ENCODE data around the gene RFNG. TPM values are rescaled to one million over a fixed set of nuclear protein-coding genes. Genes with fewer than 3 reads are reported as not detected.

RFNG gene
- total and polyA plus RNA-seq, 2 of the 4 experiments (the other 2 are of a cell fraction): 6.8 to 47.3 TPM

DNA sequence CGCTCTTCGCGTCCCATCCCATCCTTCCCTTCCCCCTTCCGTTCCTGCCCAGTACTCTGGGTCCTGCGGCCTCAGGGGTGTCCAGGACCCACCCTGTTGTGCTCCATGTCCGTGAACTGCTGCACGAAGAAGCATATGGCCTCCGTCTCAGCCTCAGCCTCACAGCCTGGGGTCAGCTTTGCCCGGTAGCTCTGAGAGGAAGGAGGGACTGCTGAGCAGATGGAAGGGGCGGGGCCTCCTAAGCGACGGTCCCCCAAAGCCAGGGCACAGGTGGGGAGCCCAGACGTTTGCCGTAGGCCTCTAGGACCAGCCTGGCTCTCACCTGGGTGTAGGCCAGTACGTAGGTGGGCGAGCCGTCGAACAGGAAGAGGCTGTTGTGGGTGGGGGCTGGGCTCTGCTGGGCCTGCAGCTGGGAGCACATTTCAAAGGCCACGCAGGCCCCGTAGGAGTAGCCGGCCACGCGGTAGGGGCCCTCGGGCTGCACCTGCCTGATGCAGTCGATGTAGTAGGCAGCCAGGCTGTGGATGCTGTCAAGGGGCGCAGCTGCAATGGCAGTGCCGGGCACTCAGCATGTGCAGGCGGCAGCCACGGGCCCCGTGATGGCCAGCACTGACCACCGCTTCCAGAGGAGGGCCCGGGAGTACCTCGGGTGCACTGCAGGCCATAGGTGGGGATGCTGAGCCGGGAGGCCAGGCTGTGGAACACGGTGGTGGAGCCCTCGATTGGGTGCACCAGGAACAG, 28.6 kb upstream of the RFNG start:
- Histone ChIP-seq H3K56ac (ENCODE audit: extremely low read depth, insufficient read depth, low read length) (no peak overlapping the region), H4K8ac (ENCODE audit: low read depth in 2 of 2, low read length in 2 of 2) (no peak overlapping the region), H2AK5ac (ENCODE audit: low read depth, low read length) (no peak overlapping the region), H3K4me1 (ENCODE audit: control insufficient read depth, insufficient read depth, low read length) (no peaks in the 10 kb centered on the region), H3K79me1 (ENCODE audit: low read depth in 1 of 2, low read length in 2 of 2) (no peaks in the 10 kb centered on the region), H4K5ac (ENCODE audit: low read depth, low read length) (no peak overlapping the region), H3K4me2 (ENCODE audit: low read depth, low read length) (no peak overlapping the region), H3K4me3 (ENCODE audit: insufficient read depth, low read depth, low read length) (no peak overlapping the region), H2BK15ac (ENCODE audit: low read depth, low read length) (no peak overlapping the region), H2AFZ (replicated peaks; ENCODE audit: low read length, poor library complexity) (peak overlapping the region; percentile 21), H3K9me1 (ENCODE audit: insufficient read depth, low read length) (no peaks in the 10 kb centered on the region), H3K27ac (ENCODE audit: insufficient read depth, low read length) (no peak overlapping the region), H3K36me3 (ENCODE audit: control insufficient read depth, insufficient read depth, low read length) (peaks cover 61% of the 10 kb centered on the region), H3K18ac (ENCODE audit: low read depth, low read length) (no peak overlapping the region), H4K91ac (ENCODE audit: insufficient read depth, low read depth, low read length) (no peak overlapping the region), H3K14ac (replicated peaks; ENCODE audit: low read depth, low read length) (no peak overlapping the region), H3K9me3 (ENCODE audit: control insufficient read depth, insufficient read depth, low read length) (no peaks in the 10 kb centered on the region), H4K20me1 (ENCODE audit: insufficient read depth, low read length) (no peaks in the 10 kb centered on the region; the same call in 1 of the 2 replicates), H2BK5ac (ENCODE audit: low read depth, low read length, poor library complexity, severe bottlenecking) (no peak overlapping the region), H3K9ac (ENCODE audit: low read depth, low read length) (no peak overlapping the region), H2AK9ac (replicated peaks; ENCODE audit: low read depth, low read length, poor library complexity) (no peak overlapping the region), H2BK120ac (ENCODE audit: low read depth, low read length) (no peak overlapping the region), H3K4ac (ENCODE audit: low read depth, low read length) (no peak overlapping the region), H3K27me3 (ENCODE audit: control insufficient read depth, insufficient read depth, low read length) (no peaks in the 10 kb centered on the region), H3K23ac (ENCODE audit: low read depth, low read length) (no peak overlapping the region), H2BK20ac (ENCODE audit: low read depth, low read length) (no peak overlapping the region)
- DNase-seq (no peak), ATAC-seq (ENCODE audit: low read depth) (no peak)
- no TSS peak for BruUV-seq (replicated peaks)
- POLR2A ChIA-PET (ENCODE audit: unreplicated experiment): no interaction called here
- in situ Hi-C loops (cut with MboI; ENCODE audit: low sequenced_read_pairs) (no loop called here), dilution Hi-C loops (cut with HindIII; ENCODE audit: low sequenced_read_pairs, unreplicated experiment) (no loop called here), intact Hi-C loops (cut with micrococcal nuclease) (no loop called here)
- CTCF ChIA-PET: no interaction called here
- 90% methylated on average over 22 of the region's 36 CpGs; no CpG with 5 or more reads in 1 of the 2 experiments for WGBS, 2 experiments (ENCODE audit: extremely low coverage in 2 of 2, insufficient read length in 1 of 2)
- TF ChIP-seq RCOR1 (IDR thresholded peaks at IDR 0.05; ENCODE audit: insufficient replicate concordance, low read length) (no peak), RAD21 (IDR thresholded peaks at IDR 0.05; ENCODE audit: low read length) (no peak), SMC3 (IDR thresholded peaks at IDR 0.05; ENCODE audit: low read depth, low read length) (no peak), FOS (IDR thresholded peaks at IDR 0.05; ENCODE audit: low read depth, low read length) (no peak), MXI1 (IDR thresholded peaks at IDR 0.05; ENCODE audit: borderline replicate concordance, low read depth, low read length) (no peak), CHD1 (IDR thresholded peaks at IDR 0.05; ENCODE audit: low read depth, low read length) (no peak)
- TF ChIP-seq, protein P1, sequence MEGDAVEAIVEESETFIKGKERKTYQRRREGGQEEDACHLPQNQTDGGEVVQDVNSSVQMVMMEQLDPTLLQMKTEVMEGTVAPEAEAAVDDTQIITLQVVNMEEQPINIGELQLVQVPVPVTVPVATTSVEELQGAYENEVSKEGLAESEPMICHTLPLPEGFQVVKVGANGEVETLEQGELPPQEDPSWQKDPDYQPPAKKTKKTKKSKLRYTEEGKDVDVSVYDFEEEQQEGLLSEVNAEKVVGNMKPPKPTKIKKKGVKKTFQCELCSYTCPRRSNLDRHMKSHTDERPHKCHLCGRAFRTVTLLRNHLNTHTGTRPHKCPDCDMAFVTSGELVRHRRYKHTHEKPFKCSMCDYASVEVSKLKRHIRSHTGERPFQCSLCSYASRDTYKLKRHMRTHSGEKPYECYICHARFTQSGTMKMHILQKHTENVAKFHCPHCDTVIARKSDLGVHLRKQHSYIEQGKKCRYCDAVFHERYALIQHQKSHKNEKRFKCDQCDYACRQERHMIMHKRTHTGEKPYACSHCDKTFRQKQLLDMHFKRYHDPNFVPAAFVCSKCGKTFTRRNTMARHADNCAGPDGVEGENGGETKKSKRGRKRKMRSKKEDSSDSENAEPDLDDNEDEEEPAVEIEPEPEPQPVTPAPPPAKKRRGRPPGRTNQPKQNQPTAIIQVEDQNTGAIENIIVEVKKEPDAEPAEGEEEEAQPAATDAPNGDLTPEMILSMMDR (conservative IDR thresholded peaks at IDR 0.05; ENCODE audit: low read depth, low read length): no peak
- TF ChIP-seq, protein P2, sequence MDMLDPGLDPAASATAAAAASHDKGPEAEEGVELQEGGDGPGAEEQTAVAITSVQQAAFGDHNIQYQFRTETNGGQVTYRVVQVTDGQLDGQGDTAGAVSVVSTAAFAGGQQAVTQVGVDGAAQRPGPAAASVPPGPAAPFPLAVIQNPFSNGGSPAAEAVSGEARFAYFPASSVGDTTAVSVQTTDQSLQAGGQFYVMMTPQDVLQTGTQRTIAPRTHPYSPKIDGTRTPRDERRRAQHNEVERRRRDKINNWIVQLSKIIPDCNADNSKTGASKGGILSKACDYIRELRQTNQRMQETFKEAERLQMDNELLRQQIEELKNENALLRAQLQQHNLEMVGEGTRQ (IDR thresholded peaks at IDR 0.05; ENCODE audit: low read depth, low read length): no peak
